OCI-LY1 (cell line): ENCODE data around the gene SETD1A.

Experiments
- H2AFZ ChIP-seq: fragments of 200-600 bp; sonication (generic), shearing (Covaris generic); 2 replicates; pipeline ENCODE4 v1.6.0; 2014; ENCODE audit warnings: antibody characterized with exemption, mild to moderate bottlenecking, low read length
- H3F3A ChIP-seq: fragments of 200-600 bp; sonication (generic), shearing (Covaris generic); 2 replicates; pipeline ENCODE4 v1.6.0; 2014; ENCODE audit warnings: mild to moderate bottlenecking, antibody characterized with exemption, low read length, moderate library complexity; ENCODE audit not compliant: insufficient read depth
- H3K27ac ChIP-seq: fragments of 200-600 bp; sonication (generic); 2 replicates; pipeline ENCODE4 v1.5.1; 2014; ENCODE audit warnings: low read length, mixed run types, mild to moderate bottlenecking, low read depth; ENCODE audit not compliant: poor library complexity, severe bottlenecking
- H3K27me3 ChIP-seq: fragments of 200-600 bp; sonication (generic); 2 replicates; pipeline ENCODE4 v1.6.0; 2014; ENCODE audit warnings: antibody characterized with exemption, mild to moderate bottlenecking, low read length, moderate library complexity; ENCODE audit not compliant: insufficient read depth
- H3K36me3 ChIP-seq: fragments of 200-600 bp; sonication (generic); 2 replicates; pipeline ENCODE4 v1.6.1; 2014; ENCODE audit warnings: mild to moderate bottlenecking, antibody characterized with exemption, low read length, moderate library complexity, mixed read lengths; ENCODE audit not compliant: insufficient read depth
- H3K4me1 ChIP-seq: fragments of 200-600 bp; sonication (generic); 2 replicates; pipeline ENCODE4 v1.5.1; 2014; ENCODE audit warnings: mild to moderate bottlenecking, low read length, moderate library complexity; ENCODE audit not compliant: insufficient read depth, severe bottlenecking
- H3K4me2 ChIP-seq: fragments of 200-600 bp; sonication (generic), shearing (Covaris generic); 2 replicates; pipeline ENCODE4 v1.6.1; 2014; ENCODE audit warnings: low read length
- H3K4me3 ChIP-seq: fragments of 200-600 bp; sonication (generic); 2 replicates; pipeline ENCODE4 v1.5.1; 2014; ENCODE audit warnings: low read length, low read depth, mild to moderate bottlenecking, mixed read lengths; ENCODE audit not compliant: poor library complexity, severe bottlenecking
- H3K79me2 ChIP-seq: fragments of 200-600 bp; shearing (Covaris generic); 2 replicates; pipeline ENCODE4 v1.6.1; 2016; ENCODE audit warnings: mixed run types, low read length, mixed read lengths; ENCODE audit not compliant: insufficient read depth
- H3K9ac ChIP-seq: fragments of 200-600 bp; sonication (generic), shearing (Covaris generic); 2 replicates; pipeline ENCODE4 v1.6.1; 2014; ENCODE audit warnings: mild to moderate bottlenecking, low read length, mixed read lengths
- H3K9me2 ChIP-seq: fragments of 200-600 bp; sonication (generic), shearing (Covaris generic); 2 replicates; pipeline ENCODE4 v1.6.1; 2014; ENCODE audit warnings: low read depth, mild to moderate bottlenecking, low read length, mixed read lengths
- H3K9me3 ChIP-seq: fragments of 200-600 bp; shearing (Covaris generic); 2 replicates; pipeline ENCODE4 v1.6.1; 2014; ENCODE audit warnings: low read length, mixed read lengths
- H4K20me1 ChIP-seq: fragments of 200-600 bp; sonication (generic), shearing (Covaris generic); 2 replicates; pipeline ENCODE4 v1.6.0; 2016; ENCODE audit warnings: mild to moderate bottlenecking, low read length; ENCODE audit not compliant: insufficient read depth
- CTCF ChIP-seq: fragments of 200-600 bp; sonication (generic), shearing (Covaris generic); IDR thresholded peaks from 2 replicates; pipeline ENCODE4 v1.5.1; 2017; ENCODE audit warnings: mild to moderate bottlenecking, antibody characterized with exemption, low read length, moderate library complexity, mixed read lengths
- EZH2 ChIP-seq: fragments of 200-600 bp; sonication (generic), shearing (Covaris generic); IDR thresholded peaks from 2 replicates; pipeline ENCODE4 v1.8.0; 2017; ENCODE audit warnings: borderline replicate concordance, mixed run types, mild to moderate bottlenecking, antibody characterized with exemption, low read length, moderate library complexity, mixed read lengths

SETD1A gene

GRCh38 chr16:30953511-30954124 lies 3.9 kb upstream of the SETD1A start:
- no peaks in the 10 kb centered on the region for H3K9me2 ChIP-seq
- no peak overlapping the region for H3K27ac ChIP-seq
- H3K27me3 ChIP-seq, result no peaks in the 10 kb centered on the region
- no peak overlapping the region for H2AFZ ChIP-seq
- H3K4me1 ChIP-seq, result peaks cover 27% of the 10 kb centered on the region
- no peak overlapping the region for H3K4me2 ChIP-seq
- H3K9ac ChIP-seq, result no peak overlapping the region
- H3K9me3 ChIP-seq, result no peaks in the 10 kb centered on the region
- H3F3A ChIP-seq, result no peaks in the 10 kb centered on the region
- H3K4me3 ChIP-seq, result no peak overlapping the region
- no peaks in the 10 kb centered on the region for H4K20me1 ChIP-seq
- H3K79me2 ChIP-seq, result 0 out of 2 replicates have a peak, but pooled peaks cover 3% of the 10 kb centered on the region
- 0 out of 2 replicates have a peak, but pooled peaks cover 2% of the 10 kb centered on the region for H3K36me3 ChIP-seq
- TF ChIP-seq EZH2 (no peak), CTCF (peak; percentile 84)

- TF ChIP-seq CTCF, result no peak
- TF ChIP-seq EZH2, result no peak
- no peaks in the 10 kb centered on the region for H4K20me1 ChIP-seq
- H3K36me3 ChIP-seq, result peaks cover 15% of the 10 kb centered on the region
- H3K4me2 ChIP-seq, result no peak overlapping the region
- H3K79me2 ChIP-seq, result 0 out of 2 replicates have a peak, but pooled peaks cover 4% of the 10 kb centered on the region
- H3K4me3 ChIP-seq, result no peak overlapping the region
- H3K9me3 ChIP-seq, result no peaks in the 10 kb centered on the region
- no peaks in the 10 kb centered on the region for H3F3A ChIP-seq
- no peak overlapping the region for H3K9ac ChIP-seq
- H3K4me1 ChIP-seq, result peaks cover 24% of the 10 kb centered on the region
- no peaks in the 10 kb centered on the region for H3K9me2 ChIP-seq
- H3K27ac ChIP-seq, result no peak overlapping the region
- H3K27me3 ChIP-seq, result no peaks in the 10 kb centered on the region
- H2AFZ ChIP-seq, result no peak overlapping the region
Measured at GRCh38 chr16:30954993-30955392, 2.6 kb upstream of the SETD1A start.

- Histone ChIP-seq H3K27ac (peak overlapping the region; percentile 90), H3K9me2 (no peaks in the 10 kb centered on the region), H3K79me2 (0 out of 2 replicates have a peak, but pooled peaks cover 4% of the 10 kb centered on the region), H3K4me2 (peak overlapping the region; percentile 92), H2AFZ (peak overlapping the region; percentile 96; the same call in 1 of the 2 replicates), H4K20me1 (no peaks in the 10 kb centered on the region), H3K36me3 (peaks cover 33% of the 10 kb centered on the region), H3F3A (no peaks in the 10 kb centered on the region), H3K27me3 (no peaks in the 10 kb centered on the region), H3K9me3 (no peaks in the 10 kb centered on the region), H3K4me3 (peak overlapping the region; percentile 86), H3K9ac (peak overlapping the region; percentile 100), H3K4me1 (peaks cover 18% of the 10 kb centered on the region)
- TF ChIP-seq EZH2, result no peak
- peak; percentile 39 for TF ChIP-seq CTCF
Measured at GRCh38 chr16:30956601-30957455, 726 bp upstream of the SETD1A start.
